ENCODE data around the gene FBXO9.

DNA sequence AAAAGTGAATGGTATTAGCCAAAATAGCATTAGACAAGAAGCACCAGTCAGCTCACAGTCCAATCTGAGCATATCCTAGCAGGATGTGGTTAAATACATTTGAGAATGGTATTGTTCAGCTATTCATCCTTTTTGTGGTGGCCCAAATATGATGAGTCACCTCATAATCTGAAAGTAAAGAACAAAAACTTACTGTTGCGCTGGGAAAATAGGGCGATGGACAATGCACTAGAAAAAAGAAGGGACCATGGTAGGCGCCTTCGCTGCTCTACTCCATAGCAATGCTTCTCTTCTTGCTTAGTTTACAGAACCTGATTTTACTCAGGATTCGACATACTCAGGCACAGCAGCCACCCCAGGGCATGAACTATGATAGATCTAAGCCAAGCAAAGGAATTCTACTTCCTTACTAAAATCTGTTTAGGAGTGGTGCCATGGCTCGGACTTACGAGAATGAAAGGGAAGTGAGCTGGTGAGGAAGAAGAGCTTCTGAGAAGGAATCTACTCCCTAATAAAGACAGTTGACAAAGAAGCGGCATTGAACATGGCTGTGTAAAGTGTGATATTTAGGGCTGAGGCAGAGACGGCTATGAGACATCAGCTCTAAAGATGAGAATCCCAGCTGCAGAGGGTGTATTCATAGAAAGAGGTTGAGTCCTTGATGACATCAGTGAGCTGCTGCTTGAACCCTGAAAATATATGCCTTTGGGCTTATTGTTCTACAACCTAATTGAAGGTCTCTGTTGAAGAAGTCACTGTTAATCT, 16.6 kb upstream of the FBXO9 start:
- TF ChIP-seq, protein P1, sequence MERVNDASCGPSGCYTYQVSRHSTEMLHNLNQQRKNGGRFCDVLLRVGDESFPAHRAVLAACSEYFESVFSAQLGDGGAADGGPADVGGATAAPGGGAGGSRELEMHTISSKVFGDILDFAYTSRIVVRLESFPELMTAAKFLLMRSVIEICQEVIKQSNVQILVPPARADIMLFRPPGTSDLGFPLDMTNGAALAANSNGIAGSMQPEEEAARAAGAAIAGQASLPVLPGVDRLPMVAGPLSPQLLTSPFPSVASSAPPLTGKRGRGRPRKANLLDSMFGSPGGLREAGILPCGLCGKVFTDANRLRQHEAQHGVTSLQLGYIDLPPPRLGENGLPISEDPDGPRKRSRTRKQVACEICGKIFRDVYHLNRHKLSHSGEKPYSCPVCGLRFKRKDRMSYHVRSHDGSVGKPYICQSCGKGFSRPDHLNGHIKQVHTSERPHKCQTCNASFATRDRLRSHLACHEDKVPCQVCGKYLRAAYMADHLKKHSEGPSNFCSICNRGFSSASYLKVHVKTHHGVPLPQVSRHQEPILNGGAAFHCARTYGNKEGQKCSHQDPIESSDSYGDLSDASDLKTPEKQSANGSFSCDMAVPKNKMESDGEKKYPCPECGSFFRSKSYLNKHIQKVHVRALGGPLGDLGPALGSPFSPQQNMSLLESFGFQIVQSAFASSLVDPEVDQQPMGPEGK (CRISPR knock-in tag; IDR thresholded peaks at IDR 0.05; ENCODE audit: borderline replicate concordance): no peak
- TF ChIP-seq ZFP3 (CRISPR knock-in tag; IDR thresholded peaks at IDR 0.05) (no peak), ARNTL (CRISPR knock-in tag; IDR thresholded peaks at IDR 0.05; ENCODE audit: borderline replicate concordance, low read depth) (no peak), RARB (CRISPR knock-in tag; IDR thresholded peaks at IDR 0.05) (no peak), GLIS3 (CRISPR knock-in tag; IDR thresholded peaks at IDR 0.05) (no peak), ESRRG (CRISPR knock-in tag; IDR thresholded peaks at IDR 0.05) (no peak), ZFP30 (CRISPR knock-in tag; IDR thresholded peaks at IDR 0.05) (no peak)
- TF ChIP-seq, protein P2, sequence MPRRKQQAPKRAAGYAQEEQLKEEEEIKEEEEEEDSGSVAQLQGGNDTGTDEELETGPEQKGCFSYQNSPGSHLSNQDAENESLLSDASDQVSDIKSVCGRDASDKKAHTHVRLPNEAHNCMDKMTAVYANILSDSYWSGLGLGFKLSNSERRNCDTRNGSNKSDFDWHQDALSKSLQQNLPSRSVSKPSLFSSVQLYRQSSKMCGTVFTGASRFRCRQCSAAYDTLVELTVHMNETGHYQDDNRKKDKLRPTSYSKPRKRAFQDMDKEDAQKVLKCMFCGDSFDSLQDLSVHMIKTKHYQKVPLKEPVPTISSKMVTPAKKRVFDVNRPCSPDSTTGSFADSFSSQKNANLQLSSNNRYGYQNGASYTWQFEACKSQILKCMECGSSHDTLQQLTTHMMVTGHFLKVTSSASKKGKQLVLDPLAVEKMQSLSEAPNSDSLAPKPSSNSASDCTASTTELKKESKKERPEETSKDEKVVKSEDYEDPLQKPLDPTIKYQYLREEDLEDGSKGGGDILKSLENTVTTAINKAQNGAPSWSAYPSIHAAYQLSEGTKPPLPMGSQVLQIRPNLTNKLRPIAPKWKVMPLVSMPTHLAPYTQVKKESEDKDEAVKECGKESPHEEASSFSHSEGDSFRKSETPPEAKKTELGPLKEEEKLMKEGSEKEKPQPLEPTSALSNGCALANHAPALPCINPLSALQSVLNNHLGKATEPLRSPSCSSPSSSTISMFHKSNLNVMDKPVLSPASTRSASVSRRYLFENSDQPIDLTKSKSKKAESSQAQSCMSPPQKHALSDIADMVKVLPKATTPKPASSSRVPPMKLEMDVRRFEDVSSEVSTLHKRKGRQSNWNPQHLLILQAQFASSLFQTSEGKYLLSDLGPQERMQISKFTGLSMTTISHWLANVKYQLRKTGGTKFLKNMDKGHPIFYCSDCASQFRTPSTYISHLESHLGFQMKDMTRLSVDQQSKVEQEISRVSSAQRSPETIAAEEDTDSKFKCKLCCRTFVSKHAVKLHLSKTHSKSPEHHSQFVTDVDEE (CRISPR knock-in tag; IDR thresholded peaks at IDR 0.05): no peak

Measured in SK-N-SH treated with all-trans-retinoic acid at 6 μM for 48 hours (cell line).